GM19328 (cell line): ENCODE results near the gene ADARB2.
"Not testable (repeated sequence)": the region's sequence is repeated elsewhere in the genome, so short reads cannot be mapped to it uniquely, and the experiment has no call there.

Experiments
- ATAC-seq: cut with Tn5 transposase; IDR thresholded peaks from one replicate; pipeline ENCODE4 v1.9.1; 2021; ENCODE audit warnings: mild to moderate bottlenecking, moderate library complexity; ENCODE audit not compliant: unreplicated experiment

Gene ADARB2

GRCh38 chr10:1169981-1170866 is 567.1 kb downstream of the ADARB2 start:
- ATAC-seq: no peak

GRCh38 chr10:1169186-1169885 is 568.0 kb downstream of the ADARB2 start:
- ATAC-seq: no peak

- no peak for ATAC-seq
Observed at GRCh38 chr10:1168763-1169162, 568.6 kb downstream of the ADARB2 start.

GRCh38 chr10:1166828-1167275 is 570.5 kb downstream of the ADARB2 start:
- no peak for ATAC-seq

GRCh38 chr10:1166101-1166827 is 571.1 kb downstream of the ADARB2 start:
- ATAC-seq: no peak

- ATAC-seq: no peak
Observed at GRCh38 chr10:1163831-1164230, 573.5 kb downstream of the ADARB2 start.

- ATAC-seq: no peak
Observed at GRCh38 chr10:1163204-1163660, 574.1 kb downstream of the ADARB2 start.

GRCh38 chr10:1162481-1163203 is 574.7 kb downstream of the ADARB2 start:
- no peak for ATAC-seq

- not testable (repeated sequence) for ATAC-seq
Observed at GRCh38 chr10:1161315-1161673, 576.0 kb downstream of the ADARB2 start.

GRCh38 chr10:1160561-1161314 is 576.6 kb downstream of the ADARB2 start:
- ATAC-seq: no peak

- ATAC-seq: no peak
Observed at GRCh38 chr10:1159131-1160061, 577.9 kb downstream of the ADARB2 start.

GRCh38 chr10:1158536-1158935 is 578.8 kb downstream of the ADARB2 start:
- ATAC-seq: not testable (repeated sequence)

- no peak for ATAC-seq
Observed at GRCh38 chr10:1158066-1158465, 579.3 kb downstream of the ADARB2 start.

GRCh38 chr10:1157615-1157933 is 579.8 kb downstream of the ADARB2 start:
- no peak for ATAC-seq

- ATAC-seq: no peak
Observed at GRCh38 chr10:1156921-1157614, 580.3 kb downstream of the ADARB2 start.

- ATAC-seq: no peak
Observed at GRCh38 chr10:1156616-1156886, 580.8 kb downstream of the ADARB2 start.

GRCh38 chr10:1155791-1156615 is 581.3 kb downstream of the ADARB2 start:
- no peak for ATAC-seq
